ENCODE data around the gene TMEM132C. TPM values are rescaled to one million over a fixed set of nuclear protein-coding genes. Genes with fewer than 3 reads are reported as not detected.

TMEM132C gene
- total RNA-seq, 4 donors from 2014 or later = 2.0 to 3.7 (median 3.0) TPM

GRCh38 chr12:128339631-128340030 is 72.7 kb downstream of the TMEM132C start:
- no peak overlapping the region for H3K4me3 ChIP-seq (ENCODE audit: low read depth, poor library complexity, severe bottlenecking)
- 31 to 50% methylated on average over 1 of the region's 1 CpG for WGBS, 2 donors
- TF ChIP-seq POLR2A (IDR thresholded peaks at IDR 0.05) (no peak), CTCF (IDR thresholded peaks at IDR 0.05) (no peak)
- intact Hi-C loops (cut with DNase I; ENCODE audit: low total_unique reads) = no loop called here
- no peak for DNase-seq (ENCODE audit: low spot score in 2 of 2)

GRCh38 chr12:128353301-128353700 is 86.3 kb downstream of the TMEM132C start:
- 44 to 59% methylated on average over 12 of the region's 12 CpGs for WGBS, 2 donors
- DNase-seq (ENCODE audit: low spot score in 2 of 2) = no peak
- intact Hi-C loops (cut with DNase I; ENCODE audit: low total_unique reads) = no loop called here
- H3K4me3 ChIP-seq (ENCODE audit: low read depth, poor library complexity, severe bottlenecking) = no peak overlapping the region
- TF ChIP-seq CTCF (IDR thresholded peaks at IDR 0.05) = no peak
- TF ChIP-seq POLR2A (IDR thresholded peaks at IDR 0.05) = no peak

GRCh38 chr12:128356547-128356946 is 89.6 kb downstream of the TMEM132C start:
- intact Hi-C loops (cut with DNase I; ENCODE audit: low total_unique reads) = no loop called here
- TF ChIP-seq POLR2A (IDR thresholded peaks at IDR 0.05) (no peak), CTCF (IDR thresholded peaks at IDR 0.05) (no peak)
- DNase-seq (ENCODE audit: low spot score in 2 of 2) = no peak
- 73 to 82% methylated on average over 7 of the region's 7 CpGs for WGBS, 2 donors
- no peak overlapping the region for H3K4me3 ChIP-seq (ENCODE audit: low read depth, poor library complexity, severe bottlenecking)

- H3K4me3 ChIP-seq (ENCODE audit: low read depth, poor library complexity, severe bottlenecking) = no peak overlapping the region
- no peak for TF ChIP-seq POLR2A (IDR thresholded peaks at IDR 0.05)
- no peak for TF ChIP-seq CTCF (IDR thresholded peaks at IDR 0.05)
- DNase-seq (ENCODE audit: low spot score in 2 of 2) = peak in 1 of 2 donors; percentile 67
- WGBS, 2 donors = 36 to 46% methylated on average over 7 of the region's 7 CpGs
- intact Hi-C loops (cut with DNase I; ENCODE audit: low total_unique reads) = no loop called here
These were observed 94.5 kb downstream of the TMEM132C start for GRCh38 chr12:128361400-128361995.

GRCh38 chr12:128365032-128365431 is 98.1 kb downstream of the TMEM132C start:
- 52 to 54% methylated on average over 6 of the region's 6 CpGs for WGBS, 2 donors

More at GRCh38 chr12:128365032-128365431, 98.1 kb downstream of the TMEM132C start:
- peak in 1 of 2 donors; percentile 26 for DNase-seq (ENCODE audit: low spot score in 2 of 2)
- no peak overlapping the region for H3K4me3 ChIP-seq (ENCODE audit: low read depth, poor library complexity, severe bottlenecking)
- intact Hi-C loops (cut with DNase I; ENCODE audit: low total_unique reads) = no loop called here
- TF ChIP-seq POLR2A (IDR thresholded peaks at IDR 0.05) = no peak
- TF ChIP-seq CTCF (IDR thresholded peaks at IDR 0.05) = no peak

Data from lower leg skin (tissue), 4 donors.